Brain microvascular endothelial cell (primary cell): Measurements from ENCODE around the gene CD82.
"Not testable (repeated sequence)": the region's sequence is repeated elsewhere in the genome, so short reads cannot be mapped to it uniquely, and the experiment has no call there.

Experiments used
- DNase-seq: peaks from one replicate; pipeline ENCODE4 v3.0.0-alpha.2; 2020
- H3K27ac ChIP-seq: fragments of 250-450 bp; sonication (Bioruptor Pico); 2 replicates; pipeline ENCODE4 v1.5.1; 2020; ENCODE audit warnings: mild to moderate bottlenecking, moderate library complexity
- H3K27me3 ChIP-seq: fragments of 250-450 bp; sonication (Bioruptor Pico); replicated peaks from 2 replicates; pipeline ENCODE4 v1.5.1; 2020; ENCODE audit warnings: mild to moderate bottlenecking
- H3K36me3 ChIP-seq: fragments of 250-450 bp; sonication (Bioruptor Pico); replicated peaks from 2 replicates; pipeline ENCODE4 v1.5.1; 2020; ENCODE audit warnings: mild to moderate bottlenecking
- H3K4me3 ChIP-seq: 2 replicates; pipeline ENCODE4 v1.5.1; 2011; ENCODE audit warnings: low read depth, mild to moderate bottlenecking, control low read depth, low read length, moderate library complexity
- in situ Hi-C: cut with HindIII; loops from 2 replicates; pipeline ENCODE4 v1.10.0; 2017; ENCODE audit warnings: low sequenced_read_pairs, low pct_ligation_motif_present
- TF ChIP-seq, protein P1 (sequence below): IDR thresholded peaks from 2 replicates; pipeline ENCODE4 v1.5.1; 2011; ENCODE audit warnings: low read depth, mild to moderate bottlenecking, moderate library complexity, low read length, control low read depth, inconsistent platforms; ENCODE audit errors: missing control alignments

The CD82 gene

DNA sequence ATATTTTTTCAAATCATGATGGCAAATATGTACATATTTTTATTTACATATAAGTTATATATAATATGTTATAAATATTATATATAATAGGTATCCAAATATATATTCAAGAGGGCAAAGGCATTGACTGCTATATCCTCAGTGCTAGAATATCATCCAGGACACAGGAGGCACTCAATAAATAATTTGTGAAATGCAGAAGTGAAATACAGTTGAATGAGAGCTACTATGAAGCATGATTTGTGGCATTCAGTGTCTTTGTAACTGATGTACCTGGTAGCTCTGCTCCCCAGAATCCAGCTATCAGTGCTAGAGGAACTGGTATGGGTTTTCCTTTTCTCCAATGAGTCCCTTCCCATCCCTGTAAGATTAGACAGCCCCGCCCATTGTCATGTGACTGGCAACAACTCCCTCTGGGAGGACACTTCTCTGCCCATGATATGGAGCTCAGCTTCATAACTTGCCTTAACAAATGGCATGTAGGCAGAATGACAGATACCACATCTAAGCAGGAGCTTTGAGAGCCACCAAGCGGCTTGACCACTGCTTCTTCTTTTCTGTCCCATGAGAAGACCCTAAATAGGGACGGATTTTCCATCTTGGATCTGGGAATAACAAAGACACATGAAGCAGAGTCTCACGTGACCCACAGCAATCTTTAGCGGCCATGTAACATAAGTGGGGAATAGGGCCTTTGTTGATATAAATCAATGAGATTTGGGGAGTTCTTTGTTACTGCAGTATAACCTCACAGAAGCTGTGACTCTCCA is 10.2 kb upstream of the CD82 start:
- TF ChIP-seq, protein P1, sequence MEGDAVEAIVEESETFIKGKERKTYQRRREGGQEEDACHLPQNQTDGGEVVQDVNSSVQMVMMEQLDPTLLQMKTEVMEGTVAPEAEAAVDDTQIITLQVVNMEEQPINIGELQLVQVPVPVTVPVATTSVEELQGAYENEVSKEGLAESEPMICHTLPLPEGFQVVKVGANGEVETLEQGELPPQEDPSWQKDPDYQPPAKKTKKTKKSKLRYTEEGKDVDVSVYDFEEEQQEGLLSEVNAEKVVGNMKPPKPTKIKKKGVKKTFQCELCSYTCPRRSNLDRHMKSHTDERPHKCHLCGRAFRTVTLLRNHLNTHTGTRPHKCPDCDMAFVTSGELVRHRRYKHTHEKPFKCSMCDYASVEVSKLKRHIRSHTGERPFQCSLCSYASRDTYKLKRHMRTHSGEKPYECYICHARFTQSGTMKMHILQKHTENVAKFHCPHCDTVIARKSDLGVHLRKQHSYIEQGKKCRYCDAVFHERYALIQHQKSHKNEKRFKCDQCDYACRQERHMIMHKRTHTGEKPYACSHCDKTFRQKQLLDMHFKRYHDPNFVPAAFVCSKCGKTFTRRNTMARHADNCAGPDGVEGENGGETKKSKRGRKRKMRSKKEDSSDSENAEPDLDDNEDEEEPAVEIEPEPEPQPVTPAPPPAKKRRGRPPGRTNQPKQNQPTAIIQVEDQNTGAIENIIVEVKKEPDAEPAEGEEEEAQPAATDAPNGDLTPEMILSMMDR, result no peak
- H3K27ac ChIP-seq, result no peak overlapping the region
- H3K27me3 ChIP-seq, result no peaks in the 10 kb centered on the region
- DNase-seq, result no peak
- no peak overlapping the region for H3K4me3 ChIP-seq
- no peaks in the 10 kb centered on the region for H3K36me3 ChIP-seq
- in situ Hi-C loops, result no loop called here

DNA sequence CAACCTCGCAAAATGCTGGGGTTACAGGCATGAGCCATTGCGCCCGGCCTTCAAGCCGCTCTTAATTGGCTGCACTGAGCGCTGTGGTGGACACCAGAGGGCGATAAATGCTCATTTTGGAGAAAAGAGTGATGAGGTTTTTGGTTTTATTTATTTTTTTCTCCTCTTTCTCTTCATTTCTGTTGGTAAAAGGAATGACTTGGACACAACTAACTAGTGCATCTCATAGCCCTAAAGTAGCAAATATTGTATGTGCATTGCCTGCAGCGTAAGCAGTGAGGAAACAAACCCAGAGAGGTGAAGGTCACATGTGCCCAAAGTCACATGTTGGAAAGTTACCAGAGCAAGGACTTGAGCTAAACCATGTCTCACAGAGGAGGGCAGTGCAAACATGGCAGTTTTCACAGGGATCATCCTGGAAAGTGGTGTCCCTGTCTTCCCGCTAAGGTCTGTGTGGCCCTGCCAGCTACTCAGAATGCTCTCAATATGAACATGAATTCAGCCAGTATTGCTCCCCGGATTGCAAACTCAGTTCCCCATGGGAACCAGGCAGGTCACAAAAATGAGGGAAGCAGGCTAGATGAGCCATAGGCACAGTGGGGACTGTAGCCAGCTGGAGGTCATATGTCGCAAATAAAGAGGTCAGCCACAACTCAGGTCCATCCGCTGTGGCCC is 8.6 kb upstream of the CD82 start:
- in situ Hi-C loops, result no loop called here
- Histone ChIP-seq H3K36me3 (no peaks in the 10 kb centered on the region), H3K27me3 (no peaks in the 10 kb centered on the region), H3K4me3 (no peak overlapping the region), H3K27ac (no peak overlapping the region)
- peak; percentile 45 for DNase-seq
- TF ChIP-seq, protein P1, result peak; percentile 84

DNA sequence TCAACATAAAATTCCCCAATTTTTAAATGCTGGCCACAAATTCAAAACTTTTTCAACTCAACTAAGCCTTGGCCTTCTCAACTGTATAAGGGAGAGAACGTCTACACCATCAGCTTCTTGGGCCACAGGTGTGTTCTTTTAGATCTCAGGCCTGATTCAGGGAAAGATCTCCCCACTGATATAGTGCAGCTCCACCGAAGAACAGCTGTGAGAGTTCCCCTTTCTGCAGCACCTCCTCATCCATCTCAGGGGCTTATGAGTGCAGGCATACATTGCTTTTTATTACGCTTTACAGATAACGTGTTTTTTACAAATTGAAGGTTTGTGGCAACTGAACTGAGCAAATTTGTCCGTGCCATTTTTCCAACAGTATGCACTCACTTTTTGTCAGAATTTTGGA is 8.0 kb upstream of the CD82 start:
- no peak overlapping the region for H3K4me3 ChIP-seq
- in situ Hi-C loops, result no loop called here
- TF ChIP-seq, protein P1, result no peak
- H3K27ac ChIP-seq, result no peak overlapping the region
- H3K36me3 ChIP-seq, result no peaks in the 10 kb centered on the region
- no peaks in the 10 kb centered on the region for H3K27me3 ChIP-seq
- no peak for DNase-seq

DNA sequence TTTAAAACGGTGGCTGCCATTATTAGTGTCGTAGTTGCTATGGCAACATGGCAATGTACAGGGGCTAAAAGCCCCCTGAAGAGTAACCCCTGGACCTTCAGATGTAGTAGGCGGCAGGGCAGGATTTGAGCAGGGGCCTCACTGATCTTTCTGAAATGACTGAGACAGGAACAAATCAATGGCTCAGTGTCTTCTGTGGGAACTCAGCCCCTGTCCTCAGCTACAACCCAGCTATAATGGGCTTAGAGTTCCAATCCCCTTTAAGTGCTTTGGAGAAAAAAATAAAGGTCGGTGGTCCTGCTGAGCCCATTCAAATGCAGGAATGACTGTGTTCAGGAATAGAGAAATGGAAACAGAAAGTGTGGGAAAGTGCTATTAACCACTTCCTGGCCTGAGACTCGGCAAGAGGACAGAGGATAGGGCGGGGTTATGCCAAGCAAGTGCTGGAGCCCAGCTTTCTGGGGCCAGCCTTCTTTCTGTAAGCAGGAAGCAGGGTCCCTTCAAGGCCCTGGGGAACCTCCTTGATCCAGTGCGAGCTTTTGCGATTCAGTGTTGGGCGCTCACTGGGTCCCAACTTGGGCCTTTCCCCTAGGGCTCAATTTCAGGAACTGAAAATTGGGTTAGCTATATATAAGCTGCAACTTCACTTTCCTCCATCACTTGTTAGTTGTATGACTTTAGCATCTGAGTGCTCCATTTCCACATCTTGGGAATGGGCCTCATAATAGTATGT is 6.1 kb upstream of the CD82 start:
- DNase-seq, result no peak
- in situ Hi-C loops, result no loop called here
- Histone ChIP-seq H3K36me3 (no peaks in the 10 kb centered on the region), H3K27me3 (no peaks in the 10 kb centered on the region), H3K27ac (no peak overlapping the region), H3K4me3 (no peak overlapping the region)
- TF ChIP-seq, protein P1, result no peak

DNA sequence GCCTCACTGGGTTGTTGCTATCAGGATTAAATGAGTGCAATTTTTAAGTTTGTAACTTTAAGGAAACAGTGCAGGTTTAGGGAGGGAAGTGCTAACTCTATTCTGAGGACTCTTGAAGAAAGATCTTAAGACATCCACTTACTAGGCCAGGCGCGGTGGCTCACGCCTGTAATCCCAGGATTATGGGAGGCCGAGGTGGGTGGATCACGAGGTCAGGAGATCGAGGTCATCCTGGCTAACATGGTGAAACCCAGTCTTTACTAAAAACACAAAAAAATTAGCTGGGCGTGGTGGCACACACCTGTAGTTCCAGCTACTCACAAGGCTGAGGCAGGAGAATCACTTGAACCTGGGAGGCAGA is 5.5 kb upstream of the CD82 start:
- DNase-seq, in situ Hi-C loops, H3K36me3 ChIP-seq, H3K27me3 ChIP-seq, H3K27ac ChIP-seq, H3K4me3 ChIP-seq: not testable (repeated sequence)

DNA sequence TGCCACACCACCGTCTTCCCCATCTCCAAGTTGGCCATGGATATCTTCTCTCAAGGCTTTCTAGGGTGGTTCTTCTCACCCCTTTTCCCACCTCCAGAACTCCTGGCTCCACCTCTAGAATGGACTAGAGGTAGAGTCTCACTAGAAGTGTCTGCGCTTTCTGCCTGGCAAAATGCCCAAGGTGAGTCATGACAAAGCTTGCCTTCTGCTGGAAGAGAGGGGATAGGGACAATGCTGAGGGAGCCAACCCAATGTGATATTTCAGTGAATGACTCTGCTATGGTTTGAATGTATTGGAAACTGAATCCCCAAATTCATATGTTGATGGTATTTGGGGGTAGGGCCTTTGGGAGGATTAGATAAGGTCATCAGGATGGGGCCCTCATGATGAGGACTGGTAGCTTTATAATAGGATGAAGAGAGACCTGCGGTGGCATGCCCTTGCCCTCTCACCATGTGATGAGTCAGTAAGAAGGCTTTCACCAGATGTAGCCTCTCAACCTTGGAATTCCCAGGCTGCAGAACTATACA is 4.1 kb upstream of the CD82 start:
- in situ Hi-C loops, result no loop called here
- Histone ChIP-seq H3K27ac (no peak overlapping the region), H3K36me3 (no peaks in the 10 kb centered on the region), H3K27me3 (no peaks in the 10 kb centered on the region), H3K4me3 (no peak overlapping the region)
- TF ChIP-seq, protein P1, result no peak
- peak; percentile 22 for DNase-seq
